ENCODE results near the gene ZCCHC14. TPM values are rescaled to one million over a fixed set of nuclear protein-coding genes. Genes with fewer than 3 reads are reported as not detected.
"Not testable (repeated sequence)": the region's sequence is repeated elsewhere in the genome, so short reads cannot be mapped to it uniquely, and the experiment has no call there.

The ZCCHC14 gene
- total RNA-seq, 2 donors from 2014 or later: 10.6 to 18.0 TPM

DNA sequence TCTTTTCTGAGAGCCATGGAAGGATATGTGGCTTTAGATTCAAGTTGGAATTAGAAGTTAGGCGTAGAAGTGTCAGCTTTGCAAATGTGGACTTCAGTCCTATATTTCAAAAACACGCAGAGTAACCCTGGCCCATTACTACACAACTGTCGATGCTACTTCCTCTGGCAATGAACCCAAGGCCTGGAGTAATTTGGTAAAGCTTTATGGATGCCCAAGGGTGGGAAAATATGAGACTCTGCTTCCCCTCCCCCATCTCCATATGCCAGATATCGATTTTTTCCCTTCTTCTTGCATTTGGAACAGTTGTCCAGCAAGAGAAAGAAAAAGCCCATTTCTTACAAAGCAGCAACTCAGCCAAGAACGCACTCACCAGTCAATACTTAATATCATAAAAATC lies 103.6 kb downstream of the ZCCHC14 start:
- no peak for TF ChIP-seq CTCF (IDR thresholded peaks at IDR 0.05)
- H3K9me3 ChIP-seq: no peaks in the 10 kb centered on the region
- peak overlapping the region; percentile 92 to 95 for H3K27ac ChIP-seq
- no peak for DNase-seq (ENCODE audit: low spot score)
- no peaks in the 10 kb centered on the region for H3K36me3 ChIP-seq
- no peak overlapping the region for H3K4me3 ChIP-seq
- H3K4me1 ChIP-seq: peaks cover 0 to 50% of the 10 kb centered on the region in 2 donors
- no peaks in the 10 kb centered on the region for H3K27me3 ChIP-seq

- Histone ChIP-seq H3K36me3 (no peaks in the 10 kb centered on the region), H3K27ac (peak overlapping the region; percentile 92 to 95), H3K27me3 (no peaks in the 10 kb centered on the region), H3K9me3 (no peaks in the 10 kb centered on the region), H3K4me1 (peaks cover 0 to 46% of the 10 kb centered on the region in 2 donors), H3K4me3 (peak overlapping the region; percentile 5 to 25)
- DNase-seq (ENCODE audit: low spot score): no peak
- TF ChIP-seq CTCF (IDR thresholded peaks at IDR 0.05): no peak
These were observed 104.0 kb downstream of the ZCCHC14 start for GRCh38 chr16:87388818-87389134.

GRCh38 chr16:87387942-87388817 lies 104.6 kb downstream of the ZCCHC14 start:
- Histone ChIP-seq H3K27ac (peak overlapping the region; percentile 92 to 95), H3K9me3 (no peaks in the 10 kb centered on the region), H3K27me3 (no peaks in the 10 kb centered on the region), H3K4me1 (peaks cover 0 to 40% of the 10 kb centered on the region in 2 donors), H3K36me3 (no peaks in the 10 kb centered on the region), H3K4me3 (peak overlapping the region; percentile 5 to 25)
- no peak for TF ChIP-seq CTCF (IDR thresholded peaks at IDR 0.05)
- peak; percentile 99 for DNase-seq (ENCODE audit: low spot score)

GRCh38 chr16:87384875-87385167 lies 108.0 kb downstream of the ZCCHC14 start:
- Histone ChIP-seq H3K4me3 (peak overlapping the region; percentile 63 to 91), H3K4me1 (peaks cover 0 to 63% of the 10 kb centered on the region in 2 donors), H3K27ac (peak overlapping the region; percentile 98)
- not testable (repeated sequence) for H3K27me3 ChIP-seq; H3K36me3 ChIP-seq; H3K9me3 ChIP-seq; DNase-seq (ENCODE audit: low spot score)

- H3K27ac ChIP-seq: peak overlapping the region; percentile 98
- no peak for DNase-seq (ENCODE audit: low spot score)
These were observed 108.5 kb downstream of the ZCCHC14 start for GRCh38 chr16:87384162-87384874.

More at GRCh38 chr16:87384162-87384874, 108.5 kb downstream of the ZCCHC14 start:
- Histone ChIP-seq H3K9me3 (no peaks in the 10 kb centered on the region), H3K36me3 (no peaks in the 10 kb centered on the region), H3K27me3 (no peaks in the 10 kb centered on the region), H3K4me3 (peak overlapping the region; percentile 63 to 91), H3K4me1 (peaks cover 0 to 66% of the 10 kb centered on the region in 2 donors)
- TF ChIP-seq CTCF (IDR thresholded peaks at IDR 0.05): no peak
